Left ventricle myocardium inferior (tissue), 1 donor: ENCODE results near the gene ZNF358. TPM values are rescaled to one million over a fixed set of nuclear protein-coding genes. Genes with fewer than 3 reads are reported as not detected.
A peak's percentile ranks its signal among the peaks of the same experiment; 100 is the strongest.
"Not testable (repeated sequence)": the region's sequence is repeated elsewhere in the genome, so short reads cannot be mapped to it uniquely, and the experiment has no call there.

Experiments
- DNase-seq: peaks from one replicate; pipeline ENCODE4 v3.0.0-alpha.2; 2020
- H3K27ac ChIP-seq: fragments of 200-600 bp; replicated peaks from 2 replicates; pipeline ENCODE4 v1.8.0; 2021
- H3K27me3 ChIP-seq: fragments of 200-600 bp; 2 replicates; pipeline ENCODE4 v1.8.0; 2021; ENCODE audit warnings: low read depth
- H3K36me3 ChIP-seq: fragments of 200-600 bp; 2 replicates; pipeline ENCODE4 v1.8.0; 2021
- H3K4me1 ChIP-seq: fragments of 200-600 bp; 2 replicates; pipeline ENCODE4 v1.8.0; 2021
- H3K4me3 ChIP-seq: fragments of 200-600 bp; 2 replicates; pipeline ENCODE4 v1.8.0; 2021; ENCODE audit warnings: mild to moderate bottlenecking, moderate library complexity
- H3K9me3 ChIP-seq: fragments of 200-600 bp; replicated peaks from 2 replicates; pipeline ENCODE4 v1.8.0; 2021
- intact Hi-C: fragments of 100-400 bp; cut with micrococcal nuclease; formaldehyde crosslinking; loops from one replicate; pipeline ENCODE4 v1.11.0; 2022
- total RNA-seq: library from RNA; stranded (reverse); fragmentation: NEBNext Ultra II Directional; extraction: Animal tissue kit (Norgen Biotek cat#: 25700); gene quantifications from one replicate; pipeline ENCODE4 v1.2.1, GENCODE V29; 2021
- TF ChIP-seq, protein P1 (sequence below): fragments of 200-600 bp; IDR thresholded peaks from 2 replicates; pipeline ENCODE4 v1.8.0; 2021; ENCODE audit warnings: antibody characterized with exemption, mild to moderate bottlenecking, borderline replicate concordance
- donor health status: DM: no; HTN: yes; CAD: no; lungs with severe emphysema.

The ZNF358 gene
- total RNA-seq, 1 donor from 2014 or later: 88.5 TPM

GRCh38 chr19:7533925-7534480 is 18.1 kb downstream of the ZNF358 start:
- DNase-seq: peak; percentile 88
- H3K27ac ChIP-seq: peak overlapping the region; percentile 93
- H3K27me3 ChIP-seq: no peaks in the 10 kb centered on the region
- peak overlapping the region; percentile 95 for H3K4me3 ChIP-seq
- peaks cover 38% of the 10 kb centered on the region for H3K4me1 ChIP-seq
- intact Hi-C loops: no loop called here
- peaks cover 50% of the 10 kb centered on the region for H3K36me3 ChIP-seq
- H3K9me3 ChIP-seq: no peaks in the 10 kb centered on the region
- TF ChIP-seq, protein P1, sequence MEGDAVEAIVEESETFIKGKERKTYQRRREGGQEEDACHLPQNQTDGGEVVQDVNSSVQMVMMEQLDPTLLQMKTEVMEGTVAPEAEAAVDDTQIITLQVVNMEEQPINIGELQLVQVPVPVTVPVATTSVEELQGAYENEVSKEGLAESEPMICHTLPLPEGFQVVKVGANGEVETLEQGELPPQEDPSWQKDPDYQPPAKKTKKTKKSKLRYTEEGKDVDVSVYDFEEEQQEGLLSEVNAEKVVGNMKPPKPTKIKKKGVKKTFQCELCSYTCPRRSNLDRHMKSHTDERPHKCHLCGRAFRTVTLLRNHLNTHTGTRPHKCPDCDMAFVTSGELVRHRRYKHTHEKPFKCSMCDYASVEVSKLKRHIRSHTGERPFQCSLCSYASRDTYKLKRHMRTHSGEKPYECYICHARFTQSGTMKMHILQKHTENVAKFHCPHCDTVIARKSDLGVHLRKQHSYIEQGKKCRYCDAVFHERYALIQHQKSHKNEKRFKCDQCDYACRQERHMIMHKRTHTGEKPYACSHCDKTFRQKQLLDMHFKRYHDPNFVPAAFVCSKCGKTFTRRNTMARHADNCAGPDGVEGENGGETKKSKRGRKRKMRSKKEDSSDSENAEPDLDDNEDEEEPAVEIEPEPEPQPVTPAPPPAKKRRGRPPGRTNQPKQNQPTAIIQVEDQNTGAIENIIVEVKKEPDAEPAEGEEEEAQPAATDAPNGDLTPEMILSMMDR: no peak

GRCh38 chr19:7534531-7535046 is 18.7 kb downstream of the ZNF358 start:
- DNase-seq: peak; percentile 63
- peaks cover 38% of the 10 kb centered on the region for H3K4me1 ChIP-seq
- intact Hi-C loops: no loop called here
- peak overlapping the region; percentile 95 for H3K4me3 ChIP-seq
- no peaks in the 10 kb centered on the region for H3K27me3 ChIP-seq
- H3K9me3 ChIP-seq: no peaks in the 10 kb centered on the region
- peaks cover 50% of the 10 kb centered on the region for H3K36me3 ChIP-seq
- TF ChIP-seq, protein P1: no peak
- peak overlapping the region; percentile 93 for H3K27ac ChIP-seq

- peaks cover 50% of the 10 kb centered on the region for H3K36me3 ChIP-seq
- H3K27ac ChIP-seq: peak within 1 kb of the TSS; percentile 93
- no peaks in the 10 kb centered on the region for H3K9me3 ChIP-seq
- DNase-seq: peak; percentile 98
- TF ChIP-seq, protein P1: no peak
- intact Hi-C loops: no loop called here
- H3K4me1 ChIP-seq: peaks cover 38% of the 10 kb centered on the region
- H3K27me3 ChIP-seq: no peaks in the 10 kb centered on the region
- H3K4me3 ChIP-seq: peak within 1 kb of the TSS; percentile 95
Measured at GRCh38 chr19:7535047-7535997, 19.4 kb downstream of the ZNF358 start, which contains the start of gene PNPLA6. TSS of gene PNPLA6 (plus strand) at chr19:7535717. CDS start at chr19:7535789, 72 bp downstream.

GRCh38 chr19:7535998-7536695 is 20.2 kb downstream of the ZNF358 start:
- peak overlapping the region; percentile 93 for H3K27ac ChIP-seq
- DNase-seq: no peak
- TF ChIP-seq, protein P1: no peak
- no peaks in the 10 kb centered on the region for H3K27me3 ChIP-seq
- no peaks in the 10 kb centered on the region for H3K9me3 ChIP-seq
- peaks cover 54% of the 10 kb centered on the region for H3K36me3 ChIP-seq
- intact Hi-C loops: no loop called here
- H3K4me1 ChIP-seq: peaks cover 38% of the 10 kb centered on the region
- peak overlapping the region; percentile 95 for H3K4me3 ChIP-seq

DNA sequence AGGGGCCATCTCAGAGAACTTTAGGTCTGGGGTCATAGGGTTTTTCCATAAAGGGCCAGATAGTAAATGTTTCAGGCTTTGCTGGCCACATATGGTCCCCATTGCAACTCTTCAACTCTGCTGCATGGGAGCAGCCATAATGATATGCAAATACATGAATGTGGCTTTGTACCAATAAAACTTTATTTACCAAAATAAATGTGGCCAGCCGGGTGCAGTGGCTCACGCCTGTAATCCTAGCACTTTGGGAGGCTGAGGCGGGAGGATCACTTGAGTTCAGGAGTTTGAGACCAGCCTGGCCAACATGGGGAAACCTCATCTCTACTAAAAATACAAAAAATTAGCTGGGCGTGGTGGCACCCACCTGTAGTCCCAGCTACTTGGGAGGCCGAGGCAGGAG is 23.1 kb downstream of the ZNF358 start:
- peaks cover 27% of the 10 kb centered on the region for H3K4me1 ChIP-seq
- H3K27me3 ChIP-seq, H3K9me3 ChIP-seq, H3K4me3 ChIP-seq, DNase-seq, H3K27ac ChIP-seq, intact Hi-C loops: not testable (repeated sequence)
- peaks cover 66% of the 10 kb centered on the region for H3K36me3 ChIP-seq
